ENCODE results near the gene PCCB. TPM values are rescaled to one million over a fixed set of nuclear protein-coding genes. Genes with fewer than 3 reads are reported as not detected.

PCCB gene
- total RNA-seq, 1 experiment from 2014 or later, result 63.4 TPM

- in situ Hi-C loops (cut with HindIII; ENCODE audit: low pct_unique_long_range_greater_than_20kb, low sequenced_read_pairs), result no loop called here
- POLR2A ChIA-PET, result no interaction called here
Measured at GRCh38 chr3:136330900-136331299, 80.8 kb downstream of the PCCB start.

DNA sequence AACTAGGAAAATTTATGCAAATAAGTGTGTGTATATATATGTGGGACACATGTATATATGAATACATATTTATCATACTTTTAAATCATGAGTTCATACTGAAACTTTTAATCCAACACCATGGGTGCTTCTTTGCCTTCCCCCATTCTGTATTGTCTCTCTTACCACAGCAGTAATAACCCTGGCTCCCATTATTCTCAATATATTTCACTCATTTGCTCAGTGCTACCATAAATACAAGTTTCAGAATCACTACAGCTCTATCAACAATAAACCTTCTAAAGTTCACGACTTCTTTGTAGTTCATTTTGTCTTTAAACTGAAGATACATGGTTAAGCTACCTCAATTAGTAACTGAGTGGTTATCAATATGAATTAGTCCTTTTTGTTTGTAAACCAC, 82.2 kb downstream of the PCCB start:
- Histone ChIP-seq H3K4me1 (ENCODE audit: control insufficient read depth, insufficient read depth, low read length) (no peaks in the 10 kb centered on the region), H3K27ac (ENCODE audit: low read length) (no peak overlapping the region), H3K36me3 (ENCODE audit: control insufficient read depth, insufficient read depth, low read length) (peaks cover 3% of the 10 kb centered on the region; the same call in 1 of the 2 replicates), H3K9me3 (ENCODE audit: control insufficient read depth, insufficient read depth, low read depth, low read length) (no peaks in the 10 kb centered on the region), H3K4me3 (ENCODE audit: low read depth in 2 of 2, low read length in 2 of 2) (no peak overlapping the region), H3K27me3 (ENCODE audit: control insufficient read depth, insufficient read depth, low read length) (no peaks in the 10 kb centered on the region)
- CTCF ChIA-PET, result no interaction called here
- BruUV-seq (replicated peaks), result no TSS peak
- POLR2A ChIA-PET, result no interaction called here
- no peak for DNase-seq (ENCODE audit: low read depth, low spot score)
- ATAC-seq, result no peak
- in situ Hi-C loops (cut with HindIII; ENCODE audit: low pct_unique_long_range_greater_than_20kb, low sequenced_read_pairs), result no loop called here
- intact Hi-C loops (cut with micrococcal nuclease; ENCODE audit: unreplicated experiment), result no loop called here
- TF ChIP-seq SIN3A (IDR thresholded peaks at IDR 0.05; ENCODE audit: borderline replicate concordance, insufficient read depth, low read depth, low read length), result no peak
- TF ChIP-seq POLR2AphosphoS5 (IDR thresholded peaks at IDR 0.05; ENCODE audit: low read depth, low read length), result 0 out of 2 replicates have a peak, but pooled peaks have one; percentile 12

More at GRCh38 chr3:136330900-136331299, 80.8 kb downstream of the PCCB start:
- Histone ChIP-seq H3K27ac (ENCODE audit: low read length) (no peak overlapping the region), H3K9me3 (ENCODE audit: control insufficient read depth, insufficient read depth, low read depth, low read length) (no peaks in the 10 kb centered on the region), H3K4me3 (ENCODE audit: low read depth in 2 of 2, low read length in 2 of 2) (no peak overlapping the region), H3K4me1 (ENCODE audit: control insufficient read depth, insufficient read depth, low read length) (no peaks in the 10 kb centered on the region), H3K27me3 (ENCODE audit: control insufficient read depth, insufficient read depth, low read length) (no peaks in the 10 kb centered on the region), H3K36me3 (ENCODE audit: control insufficient read depth, insufficient read depth, low read length) (no peaks in the 10 kb centered on the region)
- intact Hi-C loops (cut with micrococcal nuclease; ENCODE audit: unreplicated experiment), result no loop called here
- BruUV-seq (replicated peaks), result no TSS peak
- DNase-seq (ENCODE audit: low read depth, low spot score) (no peak), ATAC-seq (no peak)
- CTCF ChIA-PET, result no interaction called here
- TF ChIP-seq SIN3A (IDR thresholded peaks at IDR 0.05; ENCODE audit: borderline replicate concordance, insufficient read depth, low read depth, low read length), result no peak
- TF ChIP-seq REST (IDR thresholded peaks at IDR 0.05; ENCODE audit: insufficient read depth in 1 of 2, low read depth in 2 of 2, low read length in 1 of 2), result no peak
- no peak for TF ChIP-seq POLR2AphosphoS5 (IDR thresholded peaks at IDR 0.05; ENCODE audit: low read depth, low read length)
- TF ChIP-seq CTCF (IDR thresholded peaks at IDR 0.05), result no peak

- CTCF ChIA-PET, result no interaction called here
- intact Hi-C loops (cut with micrococcal nuclease; ENCODE audit: unreplicated experiment), result no loop called here
- Histone ChIP-seq H3K27me3 (ENCODE audit: control insufficient read depth, insufficient read depth, low read length) (no peaks in the 10 kb centered on the region), H3K36me3 (ENCODE audit: control insufficient read depth, insufficient read depth, low read length) (peaks cover 8% of the 10 kb centered on the region), H3K27ac (ENCODE audit: low read length) (no peak overlapping the region), H3K4me1 (ENCODE audit: control insufficient read depth, insufficient read depth, low read length) (no peaks in the 10 kb centered on the region), H3K4me3 (ENCODE audit: low read depth in 2 of 2, low read length in 2 of 2) (no peak overlapping the region), H3K9me3 (ENCODE audit: control insufficient read depth, insufficient read depth, low read depth, low read length) (no peaks in the 10 kb centered on the region)
- POLR2A ChIA-PET, result no interaction called here
- TF ChIP-seq POLR2AphosphoS5 (IDR thresholded peaks at IDR 0.05; ENCODE audit: low read depth, low read length), result no peak
- TF ChIP-seq CTCF (IDR thresholded peaks at IDR 0.05), result no peak
- TF ChIP-seq SIN3A (IDR thresholded peaks at IDR 0.05; ENCODE audit: borderline replicate concordance, insufficient read depth, low read depth, low read length), result no peak
- no peak for TF ChIP-seq TCF7L2 (IDR thresholded peaks at IDR 0.05; ENCODE audit: low read depth, low read length)
- TF ChIP-seq REST (IDR thresholded peaks at IDR 0.05; ENCODE audit: insufficient read depth in 1 of 2, low read depth in 2 of 2, low read length in 1 of 2), result no peak
- no peak for DNase-seq (ENCODE audit: low read depth, low spot score)
- no peak for ATAC-seq
- in situ Hi-C loops (cut with HindIII; ENCODE audit: low pct_unique_long_range_greater_than_20kb, low sequenced_read_pairs), result no loop called here
- BruUV-seq (replicated peaks), result no TSS peak
Measured at GRCh38 chr3:136332776-136333175, 82.6 kb downstream of the PCCB start.
